ENCODE results near the gene SYCE1L. TPM values are rescaled to one million over a fixed set of nuclear protein-coding genes. Genes with fewer than 3 reads are reported as not detected.
"Not testable (repeated sequence)": the region's sequence is repeated elsewhere in the genome, so short reads cannot be mapped to it uniquely, and the experiment has no call there.

The SYCE1L gene
- total RNA-seq, 2 donors from 2014 or later, result 4.8 to 6.9 TPM

DNA sequence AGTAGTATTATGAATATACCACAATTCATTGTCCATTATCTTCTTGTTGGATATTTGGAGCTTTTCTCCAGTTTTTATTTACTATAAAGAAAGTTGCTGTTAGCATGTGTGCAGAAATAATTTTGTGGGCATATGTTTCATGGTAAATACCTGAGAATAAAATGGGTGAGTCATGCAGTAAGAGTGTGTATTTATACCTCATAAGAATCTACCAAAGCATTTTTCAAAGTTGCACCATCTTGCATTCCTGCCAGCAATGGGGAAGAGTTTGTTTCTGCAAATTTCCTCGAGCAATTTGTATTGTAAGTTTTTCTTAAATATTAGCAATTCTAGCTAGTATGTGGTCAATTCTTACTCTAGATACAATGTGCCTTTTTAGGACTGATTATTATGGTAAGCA, 16.1 kb upstream of the SYCE1L start:
- no peaks in the 10 kb centered on the region for H3K4me1 ChIP-seq
- H3K9me3 ChIP-seq, result no peaks in the 10 kb centered on the region
- H3K27me3 ChIP-seq, result no peaks in the 10 kb centered on the region
- no peak overlapping the region for H3K9ac ChIP-seq (ENCODE audit: low read depth in 2 of 2, low read length in 2 of 2)
- H3K27ac ChIP-seq, result no peak overlapping the region
- intact Hi-C loops (cut with DNase I), result no loop called here
- H3K4me3 ChIP-seq, result no peak overlapping the region
- no peak for DNase-seq
- TF ChIP-seq, protein P1, sequence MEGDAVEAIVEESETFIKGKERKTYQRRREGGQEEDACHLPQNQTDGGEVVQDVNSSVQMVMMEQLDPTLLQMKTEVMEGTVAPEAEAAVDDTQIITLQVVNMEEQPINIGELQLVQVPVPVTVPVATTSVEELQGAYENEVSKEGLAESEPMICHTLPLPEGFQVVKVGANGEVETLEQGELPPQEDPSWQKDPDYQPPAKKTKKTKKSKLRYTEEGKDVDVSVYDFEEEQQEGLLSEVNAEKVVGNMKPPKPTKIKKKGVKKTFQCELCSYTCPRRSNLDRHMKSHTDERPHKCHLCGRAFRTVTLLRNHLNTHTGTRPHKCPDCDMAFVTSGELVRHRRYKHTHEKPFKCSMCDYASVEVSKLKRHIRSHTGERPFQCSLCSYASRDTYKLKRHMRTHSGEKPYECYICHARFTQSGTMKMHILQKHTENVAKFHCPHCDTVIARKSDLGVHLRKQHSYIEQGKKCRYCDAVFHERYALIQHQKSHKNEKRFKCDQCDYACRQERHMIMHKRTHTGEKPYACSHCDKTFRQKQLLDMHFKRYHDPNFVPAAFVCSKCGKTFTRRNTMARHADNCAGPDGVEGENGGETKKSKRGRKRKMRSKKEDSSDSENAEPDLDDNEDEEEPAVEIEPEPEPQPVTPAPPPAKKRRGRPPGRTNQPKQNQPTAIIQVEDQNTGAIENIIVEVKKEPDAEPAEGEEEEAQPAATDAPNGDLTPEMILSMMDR (IDR thresholded peaks at IDR 0.05), result no peak
- H3K36me3 ChIP-seq, result no peaks in the 10 kb centered on the region

DNA sequence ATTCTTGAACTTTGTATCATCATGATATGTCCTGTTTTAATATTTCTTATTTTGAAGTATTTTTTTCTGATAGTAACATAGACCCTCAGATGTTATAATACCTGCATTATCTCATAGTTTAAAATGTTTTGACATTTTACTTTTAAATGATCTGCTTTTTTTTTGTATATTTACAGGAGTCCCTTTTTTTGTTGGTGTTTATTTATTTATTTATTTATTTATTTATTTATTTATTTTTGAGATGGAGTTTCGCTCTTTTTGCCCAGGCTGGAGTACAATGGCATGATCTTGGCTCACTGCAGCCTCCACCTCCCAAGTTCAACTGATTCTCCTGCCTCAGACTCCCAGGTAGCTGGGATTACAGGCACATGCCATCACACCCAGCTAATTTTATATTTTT, 12.9 kb upstream of the SYCE1L start:
- H3K27ac ChIP-seq; DNase-seq; H3K9ac ChIP-seq (ENCODE audit: low read depth in 2 of 2, low read length in 2 of 2); H3K9me3 ChIP-seq; intact Hi-C loops (cut with DNase I); H3K4me3 ChIP-seq; H3K36me3 ChIP-seq; H3K27me3 ChIP-seq; H3K4me1 ChIP-seq: not testable (repeated sequence)

DNA sequence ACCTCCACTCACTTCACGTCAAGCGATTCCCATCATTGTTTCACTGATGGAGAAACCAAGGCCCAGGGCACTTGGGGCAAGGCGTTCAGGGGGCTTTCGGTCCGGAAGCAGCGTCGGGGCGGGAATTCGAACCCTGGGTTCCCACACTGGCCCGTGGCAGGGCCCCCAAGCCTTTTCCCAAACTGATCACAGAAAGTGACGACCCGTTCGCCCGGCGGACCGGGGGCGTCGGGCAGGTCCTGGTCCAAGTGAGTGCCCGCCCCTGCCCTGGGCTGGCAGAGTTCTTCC, 9.1 kb upstream of the SYCE1L start:
- Histone ChIP-seq H3K4me3 (peak overlapping the region; percentile 87), H3K27me3 (no peaks in the 10 kb centered on the region), H3K4me1 (peaks cover 8% of the 10 kb centered on the region), H3K9me3 (no peaks in the 10 kb centered on the region), H3K27ac (peak overlapping the region; percentile 99), H3K36me3 (no peaks in the 10 kb centered on the region), H3K9ac (ENCODE audit: low read depth in 2 of 2, low read length in 2 of 2) (peak overlapping the region; percentile 86 to 95)
- intact Hi-C loops (cut with DNase I), result no loop called here
- DNase-seq, result no peak
- TF ChIP-seq, protein P1 (IDR thresholded peaks at IDR 0.05), result no peak

DNA sequence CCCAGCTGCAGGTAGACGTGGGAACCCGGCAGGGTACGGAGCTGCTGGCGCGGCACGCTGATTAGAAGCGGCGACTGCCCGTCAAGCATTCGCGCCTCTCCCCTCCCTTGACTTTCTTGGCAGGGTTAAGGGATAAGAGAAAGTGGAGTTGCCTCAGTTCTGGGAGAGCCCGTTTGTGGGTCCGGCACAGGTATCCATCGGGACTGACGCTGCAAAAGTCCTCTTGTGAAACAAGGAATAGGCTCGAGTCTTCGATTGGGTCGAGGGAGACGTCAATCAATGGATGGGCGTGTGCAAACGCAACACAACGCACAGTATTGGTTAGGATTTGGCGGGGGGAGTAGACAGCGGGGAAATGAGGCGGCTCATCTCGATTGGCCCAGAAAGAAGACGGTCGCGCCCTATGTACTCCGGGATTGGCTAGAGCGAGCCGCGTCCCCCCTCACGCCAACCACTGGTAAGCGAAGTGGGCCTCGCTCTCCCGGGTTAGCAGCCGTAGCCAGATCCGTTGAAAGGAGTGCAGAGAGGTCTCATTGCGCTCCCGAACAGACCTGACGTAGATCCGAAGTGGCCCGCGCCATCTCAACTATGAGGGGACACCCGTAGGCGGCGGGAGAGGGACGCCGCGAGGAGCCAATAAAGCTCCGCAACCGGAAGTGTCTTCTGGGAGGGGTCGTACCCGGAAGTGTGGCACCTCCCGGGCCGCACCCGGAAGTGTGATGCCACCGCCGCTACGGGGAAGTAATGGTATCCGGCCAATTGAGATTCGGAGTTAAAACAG, 8.5 kb upstream of the SYCE1L start, which contains the start of gene MON1B:
Gene MON1B (plus strand): TSS at position 713 of the 781 bp plus-strand sequence. CDS start 296 bp downstream, outside the sequence.
- Histone ChIP-seq H3K27me3 (no peaks in the 10 kb centered on the region), H3K27ac (peak within 1 kb of the TSS; percentile 99), H3K36me3 (peaks cover 4% of the 10 kb centered on the region), H3K9ac (ENCODE audit: low read depth in 2 of 2, low read length in 2 of 2) (peak within 1 kb of the TSS; percentile 86 to 95), H3K4me1 (peaks cover 8% of the 10 kb centered on the region), H3K9me3 (no peaks in the 10 kb centered on the region), H3K4me3 (peak within 1 kb of the TSS; percentile 87)
- DNase-seq, result peak; percentile 97
- TF ChIP-seq, protein P1 (IDR thresholded peaks at IDR 0.05), result no peak
- intact Hi-C loops (cut with DNase I), result no loop called here

DNA sequence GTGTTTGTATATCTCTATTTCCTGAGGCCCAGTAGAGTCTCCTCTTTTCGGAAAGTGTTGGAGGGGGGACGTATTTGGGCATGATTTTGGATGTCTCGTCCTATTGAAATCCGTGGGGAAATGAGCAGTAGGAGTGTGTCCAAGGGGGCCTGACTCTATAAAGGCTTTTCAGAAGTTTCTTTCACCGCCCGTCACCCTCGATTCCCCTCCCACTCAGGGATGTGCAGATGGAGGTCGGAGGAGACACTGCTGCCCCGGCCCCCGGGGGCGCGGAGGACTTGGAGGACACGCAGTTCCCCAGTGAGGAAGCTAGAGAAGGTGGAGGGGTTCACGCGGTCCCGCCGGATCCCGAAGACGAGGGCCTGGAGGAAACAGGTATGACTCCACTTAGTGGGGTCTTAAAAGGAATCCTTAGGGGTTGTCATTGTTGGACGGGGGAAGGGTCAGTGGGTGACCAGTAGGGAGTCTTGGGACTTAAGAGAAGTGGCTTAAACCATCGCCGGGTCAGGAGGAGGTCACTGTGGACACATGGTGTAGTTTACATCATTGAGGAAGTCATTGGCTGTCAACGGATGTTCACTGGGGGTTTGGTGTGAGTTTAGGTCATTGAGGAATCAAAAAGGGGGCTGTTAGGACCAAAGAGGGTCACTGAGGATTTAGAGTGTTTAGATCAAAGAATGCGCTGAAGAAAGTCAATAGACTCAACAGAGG, 7.8 kb upstream of the SYCE1L start:
- Histone ChIP-seq H3K27me3 (no peaks in the 10 kb centered on the region), H3K9ac (ENCODE audit: low read depth in 2 of 2, low read length in 2 of 2) (peak overlapping the region; percentile 77 to 95), H3K4me3 (peak overlapping the region; percentile 87), H3K27ac (peak overlapping the region; percentile 99), H3K4me1 (peaks cover 8% of the 10 kb centered on the region), H3K36me3 (peaks cover 8% of the 10 kb centered on the region), H3K9me3 (no peaks in the 10 kb centered on the region)
- intact Hi-C loops (cut with DNase I), result no loop called here
- TF ChIP-seq, protein P1 (IDR thresholded peaks at IDR 0.05), result no peak
- peak; percentile 31 for DNase-seq

DNA sequence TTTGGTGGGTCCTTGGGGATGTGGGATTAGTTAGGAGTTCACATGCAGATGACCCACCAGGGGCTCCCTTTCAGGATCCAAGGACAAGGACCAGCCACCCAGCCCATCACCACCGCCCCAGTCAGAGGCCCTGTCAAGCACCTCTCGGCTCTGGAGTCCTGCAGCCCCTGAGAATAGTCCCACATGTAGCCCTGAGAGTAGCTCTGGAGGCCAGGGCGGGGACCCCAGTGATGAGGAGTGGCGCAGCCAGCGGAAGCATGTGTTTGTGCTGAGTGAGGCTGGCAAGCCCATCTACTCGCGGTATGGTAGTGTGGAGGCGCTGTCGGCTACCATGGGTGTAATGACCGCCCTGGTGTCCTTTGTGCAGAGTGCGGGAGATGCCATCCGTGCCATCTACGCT, 5.8 kb upstream of the SYCE1L start:
- Histone ChIP-seq H3K9me3 (no peaks in the 10 kb centered on the region), H3K4me3 (no peak overlapping the region), H3K27ac (no peak overlapping the region), H3K27me3 (no peaks in the 10 kb centered on the region), H3K36me3 (peaks cover 8% of the 10 kb centered on the region), H3K4me1 (peaks cover 8% of the 10 kb centered on the region), H3K9ac (ENCODE audit: low read depth in 2 of 2, low read length in 2 of 2) (no peak overlapping the region)
- intact Hi-C loops (cut with DNase I), result no loop called here
- TF ChIP-seq, protein P1 (IDR thresholded peaks at IDR 0.05), result no peak
- no peak for DNase-seq
